ENCODE results near the gene CIDEB. TPM values are rescaled to one million over a fixed set of nuclear protein-coding genes. Genes with fewer than 3 reads are reported as not detected.

Gene CIDEB
- total RNA-seq, 1 donor from 2014 or later = 1.1 TPM

- Histone ChIP-seq H3K27me3 (ENCODE audit: control insufficient read depth, insufficient read depth, low read length) (no peaks in the 10 kb centered on the region), H3K36me3 (ENCODE audit: control insufficient read depth, insufficient read depth, low read length) (peaks cover 1% of the 10 kb centered on the region), H3K4me3 (ENCODE audit: low read depth, low read length) (no peak overlapping the region)
- DNase-seq (ENCODE audit: low read depth) = no peak
- TF ChIP-seq, protein P1, sequence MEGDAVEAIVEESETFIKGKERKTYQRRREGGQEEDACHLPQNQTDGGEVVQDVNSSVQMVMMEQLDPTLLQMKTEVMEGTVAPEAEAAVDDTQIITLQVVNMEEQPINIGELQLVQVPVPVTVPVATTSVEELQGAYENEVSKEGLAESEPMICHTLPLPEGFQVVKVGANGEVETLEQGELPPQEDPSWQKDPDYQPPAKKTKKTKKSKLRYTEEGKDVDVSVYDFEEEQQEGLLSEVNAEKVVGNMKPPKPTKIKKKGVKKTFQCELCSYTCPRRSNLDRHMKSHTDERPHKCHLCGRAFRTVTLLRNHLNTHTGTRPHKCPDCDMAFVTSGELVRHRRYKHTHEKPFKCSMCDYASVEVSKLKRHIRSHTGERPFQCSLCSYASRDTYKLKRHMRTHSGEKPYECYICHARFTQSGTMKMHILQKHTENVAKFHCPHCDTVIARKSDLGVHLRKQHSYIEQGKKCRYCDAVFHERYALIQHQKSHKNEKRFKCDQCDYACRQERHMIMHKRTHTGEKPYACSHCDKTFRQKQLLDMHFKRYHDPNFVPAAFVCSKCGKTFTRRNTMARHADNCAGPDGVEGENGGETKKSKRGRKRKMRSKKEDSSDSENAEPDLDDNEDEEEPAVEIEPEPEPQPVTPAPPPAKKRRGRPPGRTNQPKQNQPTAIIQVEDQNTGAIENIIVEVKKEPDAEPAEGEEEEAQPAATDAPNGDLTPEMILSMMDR (IDR thresholded peaks at IDR 0.05; ENCODE audit: insufficient read depth, low read length, poor library complexity, severe bottlenecking) = no peak
These were observed 17.0 kb downstream of the CIDEB start for GRCh38 chr14:24290746-24291145.

- Histone ChIP-seq H3K36me3 (ENCODE audit: control insufficient read depth, insufficient read depth, low read length) (peaks cover 1% of the 10 kb centered on the region), H3K27me3 (ENCODE audit: control insufficient read depth, insufficient read depth, low read length) (no peaks in the 10 kb centered on the region)
- DNase-seq (ENCODE audit: low read depth) = no peak
These were observed 18.0 kb downstream of the CIDEB start for GRCh38 chr14:24289649-24290280.

GRCh38 chr14:24286996-24287395 lies 20.8 kb downstream of the CIDEB start:
- no peak overlapping the region for H3K4me3 ChIP-seq (ENCODE audit: low read depth, low read length)
- no peak for DNase-seq (ENCODE audit: low read depth)
- peaks cover 1% of the 10 kb centered on the region for H3K36me3 ChIP-seq (ENCODE audit: control insufficient read depth, insufficient read depth, low read length)
- TF ChIP-seq, protein P1 (IDR thresholded peaks at IDR 0.05; ENCODE audit: insufficient read depth, low read length, poor library complexity, severe bottlenecking) = no peak
- no peaks in the 10 kb centered on the region for H3K27me3 ChIP-seq (ENCODE audit: control insufficient read depth, insufficient read depth, low read length)

More at GRCh38 chr14:24289649-24290280, 18.0 kb downstream of the CIDEB start:
- H3K4me3 ChIP-seq (ENCODE audit: low read depth, low read length) = no peak overlapping the region
- TF ChIP-seq, protein P1 (IDR thresholded peaks at IDR 0.05; ENCODE audit: insufficient read depth, low read length, poor library complexity, severe bottlenecking) = no peak

GRCh38 chr14:24285351-24285750 lies 22.4 kb downstream of the CIDEB start:
- TF ChIP-seq, protein P1 (IDR thresholded peaks at IDR 0.05; ENCODE audit: insufficient read depth, low read length, poor library complexity, severe bottlenecking) = no peak
- DNase-seq (ENCODE audit: low read depth) = no peak
- Histone ChIP-seq H3K36me3 (ENCODE audit: control insufficient read depth, insufficient read depth, low read length) (no peaks in the 10 kb centered on the region), H3K27me3 (ENCODE audit: control insufficient read depth, insufficient read depth, low read length) (no peaks in the 10 kb centered on the region), H3K4me3 (ENCODE audit: low read depth, low read length) (no peak overlapping the region)

- Histone ChIP-seq H3K36me3 (ENCODE audit: control insufficient read depth, insufficient read depth, low read length) (no peaks in the 10 kb centered on the region), H3K4me3 (ENCODE audit: low read depth, low read length) (no peak overlapping the region), H3K27me3 (ENCODE audit: control insufficient read depth, insufficient read depth, low read length) (no peaks in the 10 kb centered on the region)
- TF ChIP-seq, protein P1 (IDR thresholded peaks at IDR 0.05; ENCODE audit: insufficient read depth, low read length, poor library complexity, severe bottlenecking) = no peak
- no peak for DNase-seq (ENCODE audit: low read depth)
These were observed 23.2 kb downstream of the CIDEB start for GRCh38 chr14:24284501-24285035.
